ENCODE measurements around the gene ASRGL1. TPM values are rescaled to one million over a fixed set of nuclear protein-coding genes. Genes with fewer than 3 reads are reported as not detected.

Gene ASRGL1
- polyA plus RNA-seq, 1 experiment, result 0.58 TPM

DNA sequence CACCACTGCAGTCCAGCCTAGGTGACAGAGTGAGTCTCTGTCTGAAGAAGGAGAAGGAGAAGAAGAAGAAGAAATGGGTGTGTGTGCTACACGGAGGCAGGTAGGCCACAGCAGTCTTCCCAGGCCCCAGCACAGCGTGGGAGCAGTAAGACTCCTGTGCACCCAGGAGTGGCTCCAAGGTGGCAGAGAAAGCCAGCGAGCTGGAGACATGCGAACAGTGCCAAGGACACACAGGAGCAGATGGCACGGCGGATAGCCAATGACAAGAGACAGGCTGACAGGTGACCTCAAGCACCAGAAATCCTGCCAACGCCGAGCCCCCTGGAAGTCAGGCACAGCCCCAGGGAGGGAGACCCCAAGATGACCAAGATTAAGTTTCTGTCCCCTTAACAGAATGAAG, 72.6 kb downstream of the ASRGL1 start:
- TF ChIP-seq, protein P1, sequence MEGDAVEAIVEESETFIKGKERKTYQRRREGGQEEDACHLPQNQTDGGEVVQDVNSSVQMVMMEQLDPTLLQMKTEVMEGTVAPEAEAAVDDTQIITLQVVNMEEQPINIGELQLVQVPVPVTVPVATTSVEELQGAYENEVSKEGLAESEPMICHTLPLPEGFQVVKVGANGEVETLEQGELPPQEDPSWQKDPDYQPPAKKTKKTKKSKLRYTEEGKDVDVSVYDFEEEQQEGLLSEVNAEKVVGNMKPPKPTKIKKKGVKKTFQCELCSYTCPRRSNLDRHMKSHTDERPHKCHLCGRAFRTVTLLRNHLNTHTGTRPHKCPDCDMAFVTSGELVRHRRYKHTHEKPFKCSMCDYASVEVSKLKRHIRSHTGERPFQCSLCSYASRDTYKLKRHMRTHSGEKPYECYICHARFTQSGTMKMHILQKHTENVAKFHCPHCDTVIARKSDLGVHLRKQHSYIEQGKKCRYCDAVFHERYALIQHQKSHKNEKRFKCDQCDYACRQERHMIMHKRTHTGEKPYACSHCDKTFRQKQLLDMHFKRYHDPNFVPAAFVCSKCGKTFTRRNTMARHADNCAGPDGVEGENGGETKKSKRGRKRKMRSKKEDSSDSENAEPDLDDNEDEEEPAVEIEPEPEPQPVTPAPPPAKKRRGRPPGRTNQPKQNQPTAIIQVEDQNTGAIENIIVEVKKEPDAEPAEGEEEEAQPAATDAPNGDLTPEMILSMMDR (IDR thresholded peaks at IDR 0.05; ENCODE audit: insufficient read depth, low read depth, low read length), result no peak
- H3K27me3 ChIP-seq (ENCODE audit: control insufficient read depth, insufficient read depth, low read length), result no peaks in the 10 kb centered on the region; the same call in 1 of the 2 replicates
- H3K4me3 ChIP-seq (ENCODE audit: low read depth, low read length), result no peak overlapping the region
- CTCF ChIA-PET, result interaction anchor here (0.6 to 2.0 kb wide), 4 partner anchors 10 to 133 kb away, joined by 3 to 6 read pairs (median 4); no protein-coding TSS in a partner anchor
- H3K36me3 ChIP-seq (ENCODE audit: control insufficient read depth, insufficient read depth, low read length), result no peaks in the 10 kb centered on the region
- POLR2A ChIA-PET, result no interaction called here
- no peak for DNase-seq (ENCODE audit: low read depth)

DNA sequence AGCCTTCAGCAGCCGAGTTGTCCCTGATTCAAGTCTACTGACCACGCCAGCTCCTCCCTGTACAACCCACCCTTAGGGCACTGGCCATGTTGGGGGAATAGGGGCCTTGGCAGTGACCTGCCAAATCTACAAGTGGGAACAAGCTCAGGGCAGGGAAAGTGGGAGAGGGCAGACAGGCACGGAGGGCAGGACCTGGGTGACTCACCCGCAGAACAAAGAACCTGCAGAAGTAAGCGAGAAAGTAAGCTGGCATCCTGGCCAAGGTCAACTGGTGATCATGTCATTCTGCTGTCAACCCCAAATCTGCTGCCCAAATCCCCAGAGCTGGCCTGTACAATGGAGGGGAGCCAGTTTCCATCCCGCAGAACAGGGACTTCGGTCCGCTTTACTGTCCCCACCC, 73.7 kb downstream of the ASRGL1 start:
- TF ChIP-seq, protein P1 (IDR thresholded peaks at IDR 0.05; ENCODE audit: insufficient read depth, low read depth, low read length), result no peak
- ChIA-PET CTCF (interaction anchor here (0.9 to 1.6 kb wide), 3 partner anchors 9 to 132 kb away, joined by 3 to 5 read pairs (median 4); no protein-coding TSS in a partner anchor), POLR2A (no interaction called here)
- no peak for DNase-seq (ENCODE audit: low read depth)
- no peaks in the 10 kb centered on the region for H3K36me3 ChIP-seq (ENCODE audit: control insufficient read depth, insufficient read depth, low read length)
- no peak overlapping the region for H3K4me3 ChIP-seq (ENCODE audit: low read depth, low read length)
- no peaks in the 10 kb centered on the region; the same call in none of the 2 replicates for H3K27me3 ChIP-seq (ENCODE audit: control insufficient read depth, insufficient read depth, low read length)

DNA sequence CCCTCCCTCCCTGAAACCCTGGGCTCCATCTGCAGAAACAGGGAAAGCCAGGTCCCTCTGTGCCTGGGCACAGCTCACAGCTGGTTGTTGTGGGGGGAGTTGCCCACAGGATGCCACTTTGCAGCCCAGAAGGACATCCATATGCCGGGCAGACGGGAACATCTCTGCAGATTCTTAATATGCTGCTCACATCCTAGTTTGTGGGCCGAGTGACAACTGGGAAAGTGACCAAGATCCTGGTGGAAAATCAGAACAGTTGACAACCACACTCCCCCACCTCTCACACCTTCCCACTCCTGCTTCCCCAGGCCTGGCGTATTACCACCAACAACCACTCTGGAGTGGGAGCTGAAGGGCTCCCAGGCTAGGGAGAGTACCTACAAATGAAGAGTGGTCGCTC, 74.3 kb downstream of the ASRGL1 start:
- ChIA-PET POLR2A (no interaction called here), CTCF (interaction anchor here (0.9 to 1.6 kb wide), 3 partner anchors 10 to 132 kb away, joined by 3 to 5 read pairs (median 4); no protein-coding TSS in a partner anchor)
- no peak overlapping the region for H3K4me3 ChIP-seq (ENCODE audit: low read depth, low read length)
- no peak for DNase-seq (ENCODE audit: low read depth)
- no peaks in the 10 kb centered on the region; the same call in none of the 2 replicates for H3K27me3 ChIP-seq (ENCODE audit: control insufficient read depth, insufficient read depth, low read length)
- no peaks in the 10 kb centered on the region for H3K36me3 ChIP-seq (ENCODE audit: control insufficient read depth, insufficient read depth, low read length)
- TF ChIP-seq, protein P1 (IDR thresholded peaks at IDR 0.05; ENCODE audit: insufficient read depth, low read depth, low read length), result no peak

DNA sequence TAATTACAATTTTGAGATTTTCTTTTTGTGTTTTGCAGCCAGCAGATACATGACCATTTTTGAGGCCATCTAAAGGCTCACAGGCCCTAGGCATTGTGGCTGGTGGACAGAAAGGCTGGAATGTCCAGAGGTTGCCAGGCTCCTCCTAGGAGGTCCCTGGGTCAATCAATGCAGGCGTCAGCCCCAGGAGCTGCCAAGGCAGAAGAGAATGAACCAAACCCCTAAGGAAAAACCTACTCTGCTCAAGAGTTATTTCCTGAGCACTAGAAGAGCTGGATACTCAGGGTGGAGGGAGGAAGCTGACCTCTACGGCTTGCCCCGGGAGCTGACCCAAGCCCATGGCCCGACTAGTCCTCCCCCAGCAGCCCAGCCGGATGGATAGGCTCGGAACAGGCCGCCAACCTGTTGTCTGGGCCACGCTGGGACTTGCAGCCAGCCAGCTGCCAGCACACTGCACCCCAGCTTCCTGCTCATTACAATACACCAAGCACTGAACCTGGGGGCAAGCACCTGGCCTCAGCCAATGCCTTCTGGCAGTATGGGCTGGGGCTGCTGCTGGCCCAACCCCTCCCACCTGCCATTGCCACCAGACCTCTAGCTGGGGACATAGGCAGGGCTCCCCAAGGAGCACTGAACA, 75.9 kb downstream of the ASRGL1 start:
- Histone ChIP-seq H3K27me3 (ENCODE audit: control insufficient read depth, insufficient read depth, low read length) (no peaks in the 10 kb centered on the region; the same call in none of the 2 replicates), H3K36me3 (ENCODE audit: control insufficient read depth, insufficient read depth, low read length) (no peaks in the 10 kb centered on the region), H3K4me3 (ENCODE audit: low read depth, low read length) (no peak overlapping the region)
- ChIA-PET CTCF (interaction anchor here (1.0 to 4.3 kb wide), 4 partner anchors 11 to 147 kb away, joined by 3 to 23 read pairs (median 6); no protein-coding TSS in a partner anchor), POLR2A (no interaction called here)
- TF ChIP-seq, protein P1 (IDR thresholded peaks at IDR 0.05; ENCODE audit: insufficient read depth, low read depth, low read length), result no peak
- DNase-seq (ENCODE audit: low read depth), result no peak

DNA sequence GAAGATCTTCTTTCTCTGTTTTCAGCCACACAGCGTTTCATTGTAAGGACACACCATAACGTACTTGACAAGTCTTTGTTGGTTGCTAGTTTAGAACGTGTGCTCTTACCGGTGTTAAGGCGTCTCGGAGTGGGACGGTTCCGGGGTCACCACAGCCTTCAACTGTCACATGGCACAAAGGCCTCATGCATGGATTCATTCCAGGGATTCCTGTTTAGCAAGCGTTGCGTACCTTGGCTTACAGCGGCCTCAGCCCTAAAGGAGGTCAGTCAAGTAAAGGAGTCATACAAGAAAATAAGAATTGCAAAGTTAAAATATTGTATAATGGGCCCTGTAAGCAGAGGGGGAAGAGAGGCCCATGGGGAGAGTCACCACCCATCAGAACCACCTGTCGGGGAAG, 79.3 kb downstream of the ASRGL1 start:
- H3K27me3 ChIP-seq (ENCODE audit: control insufficient read depth, insufficient read depth, low read length), result no peaks in the 10 kb centered on the region; the same call in none of the 2 replicates

More for the DNA sequence above, 79.3 kb downstream of the ASRGL1 start:
- no peak for DNase-seq (ENCODE audit: low read depth)
- CTCF ChIA-PET, result interaction anchor here (4.3 kb wide), 1 partner anchor 8 kb away, joined by 23 read pairs; no protein-coding TSS in a partner anchor
- POLR2A ChIA-PET, result no interaction called here
- TF ChIP-seq, protein P1 (IDR thresholded peaks at IDR 0.05; ENCODE audit: insufficient read depth, low read depth, low read length), result no peak
- Histone ChIP-seq H3K36me3 (ENCODE audit: control insufficient read depth, insufficient read depth, low read length) (no peaks in the 10 kb centered on the region), H3K4me3 (ENCODE audit: low read depth, low read length) (no peak overlapping the region)

Measured in BJ (cell line).